NCI-H146 (cell line): Measurements from ENCODE around the gene PCOLCE2.
A peak's percentile ranks its signal among the peaks of the same experiment; 100 is the strongest.

ENCODE experiments used
- DNase-seq: peaks from one replicate; lab custom pipeline; 2025; lab: John Stamatoyannopoulos, UW

The PCOLCE2 gene, protein sequence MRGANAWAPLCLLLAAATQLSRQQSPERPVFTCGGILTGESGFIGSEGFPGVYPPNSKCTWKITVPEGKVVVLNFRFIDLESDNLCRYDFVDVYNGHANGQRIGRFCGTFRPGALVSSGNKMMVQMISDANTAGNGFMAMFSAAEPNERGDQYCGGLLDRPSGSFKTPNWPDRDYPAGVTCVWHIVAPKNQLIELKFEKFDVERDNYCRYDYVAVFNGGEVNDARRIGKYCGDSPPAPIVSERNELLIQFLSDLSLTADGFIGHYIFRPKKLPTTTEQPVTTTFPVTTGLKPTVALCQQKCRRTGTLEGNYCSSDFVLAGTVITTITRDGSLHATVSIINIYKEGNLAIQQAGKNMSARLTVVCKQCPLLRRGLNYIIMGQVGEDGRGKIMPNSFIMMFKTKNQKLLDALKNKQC

DNA sequence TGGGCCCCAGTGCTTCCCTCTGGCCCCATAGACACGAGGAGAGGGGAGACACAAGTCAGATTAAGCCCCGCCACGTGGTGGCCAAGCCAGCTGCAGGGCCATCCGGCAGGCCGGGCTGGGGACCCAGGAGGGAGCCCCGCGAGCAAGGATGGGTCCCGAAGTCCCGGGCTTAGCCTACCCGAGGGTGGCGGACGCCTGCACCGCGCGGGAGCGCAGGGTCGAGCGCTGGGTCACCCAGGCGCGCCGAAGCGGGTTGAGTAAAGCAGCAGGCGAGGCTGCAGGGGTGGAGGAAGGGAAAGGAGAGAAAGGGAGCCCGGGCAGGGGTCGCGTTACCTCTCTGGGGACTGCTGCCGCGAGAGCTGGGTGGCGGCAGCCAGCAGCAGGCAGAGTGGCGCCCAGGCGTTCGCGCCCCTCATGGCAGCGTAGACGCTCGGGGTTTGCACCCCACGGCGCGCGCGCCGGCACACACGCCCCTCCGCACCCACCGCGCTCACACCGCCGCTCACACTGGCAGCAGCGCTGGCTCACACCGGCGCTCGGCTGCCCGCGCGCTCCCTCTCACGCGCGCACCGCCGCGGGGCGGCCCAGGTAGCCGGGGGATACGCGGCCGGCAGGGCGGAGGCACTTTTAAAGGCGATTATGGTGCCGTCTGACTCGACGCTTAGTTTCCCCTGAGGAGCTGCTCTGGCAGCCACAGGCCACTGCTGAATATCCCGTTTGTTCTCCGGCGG is at the start of gene PCOLCE2:
TSS of gene PCOLCE2 (minus strand) at position 603 of the 731 bp plus-strand sequence. CDS start at position 416, 187 bp downstream.
- peak; percentile 81 for DNase-seq

DNA sequence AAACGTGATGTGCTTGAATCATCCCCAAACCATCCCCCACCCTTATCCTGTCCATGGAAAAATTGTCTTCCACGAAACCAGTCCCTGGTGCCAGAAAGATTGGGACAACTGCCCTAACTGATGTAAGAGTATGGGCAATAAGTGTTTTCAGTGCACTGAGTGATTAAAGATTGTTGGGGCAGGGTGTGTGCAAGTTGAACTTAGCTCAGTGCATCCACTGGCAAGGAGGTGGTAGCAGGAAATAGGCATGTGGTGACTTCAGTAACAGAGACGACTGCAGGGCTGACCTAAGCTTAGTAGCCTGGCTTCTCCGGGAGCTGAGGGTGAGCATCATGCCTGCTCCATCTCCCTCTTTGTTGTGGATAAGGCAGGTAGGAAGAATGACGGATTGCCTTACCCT is 47.1 kb upstream of the PCOLCE2 start:
- DNase-seq = no peak

DNA sequence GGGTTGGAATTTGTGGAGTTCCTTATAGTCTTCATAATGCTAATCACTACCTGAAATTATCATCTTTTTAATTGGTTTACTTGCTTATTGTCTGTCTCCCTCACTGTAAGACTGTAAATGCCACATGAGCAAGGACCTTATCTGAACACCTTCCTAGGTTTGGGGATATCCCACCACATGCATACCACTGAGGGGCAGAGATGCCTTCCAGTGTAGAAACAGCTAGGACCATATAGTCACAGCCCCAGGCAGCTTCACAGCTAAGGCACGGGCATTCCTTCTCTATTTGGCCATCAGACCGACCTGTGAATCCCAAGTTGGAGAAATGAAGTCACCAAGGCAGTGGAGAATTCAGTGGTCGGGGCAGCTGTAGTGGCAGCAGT is 46.0 kb upstream of the PCOLCE2 start:
- no peak for DNase-seq

DNA sequence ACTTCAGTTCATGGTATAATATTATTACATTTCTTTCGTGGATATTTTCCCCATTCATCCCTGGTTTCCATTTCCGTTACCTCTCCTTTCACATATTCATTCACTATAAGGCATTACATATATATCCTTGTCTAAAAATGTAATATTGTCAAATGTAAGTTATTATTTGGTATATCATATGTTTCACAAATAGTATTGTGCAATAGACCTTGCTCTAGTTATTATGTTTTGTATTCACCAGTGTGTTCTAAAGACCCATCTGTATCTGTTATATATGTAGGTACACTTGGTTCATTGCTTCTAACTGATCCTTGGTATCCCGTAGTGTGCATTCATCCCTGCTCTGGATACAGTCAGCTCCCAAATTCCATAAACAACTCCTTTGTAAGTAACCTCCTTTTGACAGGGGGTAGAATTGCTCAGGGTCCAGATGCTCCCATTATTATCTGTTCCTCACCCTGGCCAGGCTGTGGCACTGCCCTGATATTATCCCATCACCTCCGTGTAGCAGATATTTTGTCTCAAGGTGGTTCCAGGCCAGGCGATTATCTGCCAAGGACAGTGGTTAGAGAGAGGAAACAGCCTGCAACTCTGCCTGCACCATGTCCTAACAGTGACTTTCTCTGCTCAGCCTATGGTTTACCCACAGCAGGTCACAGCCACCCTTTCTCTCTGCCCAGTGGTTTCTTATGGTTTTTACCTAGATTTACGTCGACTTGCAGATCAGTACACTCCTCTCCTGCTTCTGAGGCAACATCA is 45.4 kb upstream of the PCOLCE2 start:
- no peak for DNase-seq

DNA sequence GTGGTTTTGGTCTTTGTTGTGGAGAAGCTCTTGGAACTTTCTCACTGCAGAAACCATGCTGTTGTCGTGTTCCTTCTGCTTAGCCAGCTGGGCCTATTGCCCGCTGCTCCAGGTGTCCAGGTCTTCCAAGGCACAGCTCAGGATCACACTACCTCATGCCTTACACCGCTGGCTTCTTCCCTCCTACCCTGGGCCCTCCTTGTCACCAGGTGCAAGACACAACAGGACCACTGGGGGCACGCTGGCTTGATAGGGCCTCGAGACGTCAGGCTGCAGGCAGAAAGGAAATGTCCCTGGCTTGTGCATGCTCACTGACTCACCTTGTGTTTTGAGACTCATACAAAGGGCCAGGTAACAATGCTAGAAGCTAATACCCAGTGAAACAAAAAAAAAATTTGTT is 42.3 kb upstream of the PCOLCE2 start:
- peak; percentile 11 for DNase-seq

DNA sequence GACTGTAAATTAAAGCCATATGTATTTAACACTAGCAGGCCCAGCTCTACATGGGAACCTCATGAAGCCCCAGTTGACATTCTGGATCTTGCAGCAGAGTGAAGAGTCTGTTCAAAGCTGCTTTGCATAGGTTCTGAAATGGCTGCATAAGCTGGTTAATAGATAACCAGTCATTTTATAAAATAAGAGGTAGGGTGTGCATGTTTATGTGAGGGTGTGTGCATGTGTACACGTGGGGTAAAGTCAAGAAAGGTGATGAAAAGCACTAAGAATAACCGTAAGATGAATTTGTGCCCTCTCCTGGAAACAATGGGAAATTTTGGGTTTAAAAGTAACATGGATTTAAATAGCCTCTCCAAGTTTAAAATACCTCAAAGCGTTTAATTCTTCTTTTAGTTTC is 41.6 kb upstream of the PCOLCE2 start:
- DNase-seq = no peak

DNA sequence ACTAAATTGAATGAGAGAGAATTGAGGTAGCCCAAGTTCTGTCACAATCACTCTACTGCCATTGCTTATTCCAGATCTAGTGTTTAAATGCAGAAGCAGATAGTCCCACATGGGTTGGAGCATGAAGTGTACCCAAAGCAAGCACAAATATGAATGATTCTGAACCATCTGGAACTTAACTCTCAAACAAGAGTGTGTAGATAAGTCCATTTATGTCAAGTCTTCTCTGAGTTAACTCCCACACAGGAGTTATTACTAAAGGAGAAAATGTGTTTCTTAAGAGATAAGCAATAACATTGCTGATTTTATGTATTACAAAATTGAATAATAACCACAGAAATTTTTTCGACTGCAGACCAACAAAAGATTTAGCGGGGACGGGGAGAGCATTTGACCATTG is 41.0 kb upstream of the PCOLCE2 start:
- DNase-seq = no peak

DNA sequence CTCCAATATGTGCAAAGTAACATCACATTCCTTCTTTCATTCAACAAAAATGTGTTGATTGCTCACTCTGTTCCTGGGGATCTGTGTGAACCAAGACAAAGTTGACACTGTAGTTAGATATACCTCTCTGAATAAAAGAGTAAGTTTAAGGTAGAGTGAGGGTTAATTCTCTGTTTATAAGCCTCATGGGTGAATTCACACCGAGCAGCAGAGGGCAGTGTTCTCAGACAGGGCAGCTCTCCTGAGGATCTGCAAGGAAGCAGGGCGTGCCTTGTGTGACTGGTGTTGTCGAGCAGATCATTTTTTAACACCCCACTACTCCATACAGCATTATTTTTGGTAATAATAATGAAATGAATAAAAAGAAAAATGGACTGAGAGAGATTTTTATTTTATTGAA is 40.2 kb upstream of the PCOLCE2 start:
- peak; percentile 78 for DNase-seq

DNA sequence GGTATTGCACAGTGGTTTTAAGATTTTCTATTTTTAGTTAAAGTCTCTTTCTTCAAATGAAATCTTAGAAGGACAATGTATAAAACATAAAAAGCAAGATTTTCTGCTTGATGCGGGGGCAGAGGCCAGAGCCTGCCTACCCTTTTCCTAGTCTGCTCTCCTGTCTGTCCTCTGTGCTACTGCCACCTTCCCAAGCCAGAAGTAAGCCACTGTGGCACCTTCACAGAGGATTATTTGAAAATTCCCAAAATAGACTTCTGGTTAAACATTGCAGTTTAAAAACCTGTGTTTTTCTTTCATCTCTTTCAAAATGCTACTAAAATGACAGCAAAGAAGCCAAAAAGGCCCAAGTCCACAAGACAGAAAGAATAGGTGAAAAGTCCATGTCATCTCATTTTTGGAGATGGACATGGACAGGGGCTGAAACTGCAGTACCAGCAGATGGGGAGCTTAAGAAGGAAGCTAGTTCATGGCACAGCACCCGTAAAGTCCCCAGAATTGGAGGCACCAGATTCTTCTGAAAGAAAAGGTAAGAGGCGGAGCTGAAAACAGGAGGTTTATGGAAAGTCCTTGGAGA is 37.6 kb upstream of the PCOLCE2 start:
- no peak for DNase-seq

DNA sequence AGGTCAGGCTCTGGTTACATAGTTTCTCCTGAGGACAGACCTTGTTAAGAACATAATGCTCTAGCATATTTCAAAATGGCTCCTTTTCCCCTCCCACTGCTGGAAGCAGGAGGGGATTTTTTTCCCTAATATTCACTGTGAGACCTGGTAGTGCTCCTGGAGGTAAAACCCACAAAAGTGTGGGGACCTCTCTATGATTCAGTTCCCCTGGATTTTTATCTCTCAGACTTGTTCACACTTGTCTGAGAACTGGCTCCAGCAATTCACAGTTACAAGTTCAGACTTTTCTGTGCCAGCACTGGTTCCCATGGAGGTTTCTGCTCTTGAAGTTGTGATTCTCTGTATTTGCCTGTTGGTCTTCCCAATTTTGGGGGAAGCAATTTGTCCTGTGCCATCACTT is 36.3 kb upstream of the PCOLCE2 start:
- DNase-seq = no peak

DNA sequence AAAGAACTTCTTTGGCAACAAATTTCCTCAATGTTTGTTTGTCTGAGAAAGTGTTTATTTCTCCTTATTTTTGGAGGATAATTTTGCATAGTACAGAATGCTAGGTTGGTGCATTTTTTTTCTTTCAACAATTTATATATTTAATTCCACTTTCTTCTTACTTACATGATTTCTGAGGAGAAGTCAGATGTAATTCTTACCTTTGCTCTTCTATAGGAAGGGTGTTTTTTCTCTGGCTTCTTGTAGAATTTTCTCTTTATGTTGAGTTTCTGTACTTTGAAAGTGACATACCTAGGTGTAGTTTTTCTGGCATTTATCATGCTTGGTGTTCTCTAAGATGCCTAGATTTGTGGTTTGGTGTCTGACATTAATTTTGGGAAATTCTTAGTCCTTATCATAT is 34.8 kb upstream of the PCOLCE2 start:
- DNase-seq = no peak

DNA sequence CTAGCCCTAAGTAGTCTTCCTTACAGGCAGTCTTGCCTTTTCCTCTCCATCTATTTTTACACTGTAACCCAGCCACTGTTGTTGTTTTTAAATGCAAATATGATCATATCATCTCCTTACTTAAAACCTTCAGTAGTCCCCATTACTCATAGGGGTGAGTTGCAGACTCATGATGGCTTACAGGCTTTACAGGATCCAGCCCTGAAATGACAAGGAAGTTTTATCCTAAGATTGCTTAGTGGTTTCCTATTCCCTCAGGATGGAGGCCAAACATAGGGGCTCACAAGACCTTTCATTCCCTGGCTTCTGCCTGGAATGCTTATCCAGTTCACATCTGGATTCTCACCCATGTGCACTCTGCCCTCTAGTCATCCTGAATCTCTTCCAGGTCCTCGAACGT is 27.7 kb upstream of the PCOLCE2 start:
- no peak for DNase-seq

DNA sequence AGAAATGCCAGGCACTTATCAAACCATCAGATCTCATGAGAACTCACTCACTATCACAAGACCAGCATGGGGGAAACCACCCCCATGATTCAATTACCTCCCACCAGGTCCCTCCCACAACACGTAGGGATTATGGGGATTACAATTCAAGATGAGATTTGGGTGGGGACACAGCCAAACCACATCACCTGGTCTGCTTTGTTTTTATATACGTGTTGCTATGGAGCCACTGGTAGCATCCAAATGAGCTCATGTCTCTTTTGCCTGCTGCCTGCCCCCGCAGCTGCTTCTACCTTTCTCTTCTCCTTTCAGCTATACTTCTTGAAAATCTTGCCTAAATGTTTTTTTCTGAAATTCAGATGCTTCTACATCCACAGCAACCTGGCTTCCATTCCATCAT is 26.8 kb upstream of the PCOLCE2 start:
- DNase-seq = no peak

DNA sequence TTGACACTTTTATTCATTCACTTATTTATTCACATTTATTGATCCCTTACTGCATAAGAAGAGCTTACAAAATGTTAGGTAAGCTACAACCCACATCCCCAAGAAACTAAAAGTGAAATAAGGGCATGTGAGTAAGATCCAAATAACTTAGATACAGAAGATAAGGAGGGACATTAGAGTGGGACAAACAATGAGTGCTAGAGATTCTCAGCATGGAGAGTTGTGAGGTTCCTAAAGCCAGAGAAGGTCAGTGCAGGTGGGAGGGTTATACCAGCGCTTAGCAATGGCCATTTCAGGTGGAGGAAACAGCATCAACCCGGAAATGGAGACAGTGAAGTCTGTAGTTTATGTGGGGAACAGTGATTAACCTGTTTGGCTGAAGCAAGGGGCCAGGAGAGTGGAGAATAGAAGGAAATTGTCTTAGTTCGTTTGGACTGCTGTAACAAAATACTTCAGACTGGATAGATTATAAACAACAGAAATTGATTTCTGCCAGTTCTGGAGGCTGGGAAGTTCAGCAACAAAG is 25.5 kb upstream of the PCOLCE2 start:
- DNase-seq = no peak

DNA sequence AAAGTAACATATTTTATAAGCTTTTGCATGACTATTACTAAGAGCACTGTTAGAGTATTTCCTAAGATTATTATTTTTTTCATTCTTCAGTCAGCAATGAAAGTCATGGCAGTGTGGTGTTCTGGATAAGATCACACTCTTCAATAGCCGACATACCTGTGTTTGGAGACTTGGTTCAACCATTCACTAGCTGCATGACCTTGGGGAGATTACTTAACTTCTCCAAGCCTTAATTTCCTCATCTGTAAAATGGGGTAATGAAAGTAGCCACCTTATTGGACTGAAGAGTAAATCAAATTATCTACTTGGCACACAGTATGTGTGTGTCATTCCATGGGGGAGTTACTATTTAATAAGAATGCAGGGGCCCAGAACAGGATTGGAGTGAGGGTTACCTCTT is 24.5 kb upstream of the PCOLCE2 start:
- DNase-seq = no peak

DNA sequence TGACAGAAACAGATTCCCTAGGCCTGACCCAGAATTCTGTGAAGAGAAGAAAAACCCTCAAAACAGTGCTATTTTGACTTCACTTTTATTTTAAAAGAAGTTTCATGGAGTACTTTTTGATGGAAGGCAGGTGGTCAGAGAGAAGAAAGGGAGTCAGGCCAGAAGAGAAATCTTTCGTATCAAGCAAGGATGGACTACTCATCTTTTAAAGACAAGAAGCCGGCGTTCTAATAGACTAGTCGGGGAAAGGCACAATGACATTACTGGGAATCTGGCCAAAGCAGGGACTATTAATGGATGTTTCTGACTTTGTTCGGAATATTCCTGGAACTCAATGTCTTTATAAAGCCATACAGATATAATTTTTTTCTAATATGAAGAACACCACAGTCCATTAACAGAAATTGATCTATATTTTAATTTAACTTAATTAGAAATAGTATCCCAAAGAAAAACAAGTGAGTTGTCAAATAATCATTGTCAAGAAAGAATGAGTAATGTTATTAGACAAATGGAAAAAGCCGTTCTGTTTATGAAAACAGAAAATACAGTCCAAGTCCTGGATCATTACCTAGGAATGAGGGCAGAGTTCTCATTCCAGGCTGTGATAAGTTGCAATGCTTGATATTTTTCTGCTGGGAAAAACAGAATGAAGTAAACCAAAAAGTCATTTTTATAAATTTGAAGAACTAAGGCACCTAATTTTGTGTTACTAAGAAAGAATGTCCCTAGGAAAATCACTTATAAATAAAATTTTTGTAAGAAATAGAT is 23.7 kb upstream of the PCOLCE2 start:
- DNase-seq = no peak

DNA sequence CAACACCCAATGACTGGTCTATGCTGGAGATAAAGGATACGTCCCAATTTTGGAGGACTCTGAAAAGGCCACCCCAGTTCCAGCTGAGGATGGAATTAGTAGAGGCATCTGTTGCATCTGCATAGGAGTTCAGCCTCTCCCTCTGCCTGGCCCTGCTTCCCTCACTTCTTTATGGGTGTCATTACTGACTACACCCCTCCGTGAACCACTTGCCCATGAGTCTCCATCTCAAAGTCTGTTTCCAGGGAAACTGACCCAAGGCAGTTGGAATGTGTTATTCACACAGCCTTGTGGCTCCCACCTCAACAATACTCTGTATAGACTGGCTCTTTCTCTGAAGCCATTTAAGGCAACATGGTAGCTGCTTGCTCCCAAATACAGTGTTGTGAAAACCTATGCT is 21.4 kb upstream of the PCOLCE2 start:
- no peak for DNase-seq

DNA sequence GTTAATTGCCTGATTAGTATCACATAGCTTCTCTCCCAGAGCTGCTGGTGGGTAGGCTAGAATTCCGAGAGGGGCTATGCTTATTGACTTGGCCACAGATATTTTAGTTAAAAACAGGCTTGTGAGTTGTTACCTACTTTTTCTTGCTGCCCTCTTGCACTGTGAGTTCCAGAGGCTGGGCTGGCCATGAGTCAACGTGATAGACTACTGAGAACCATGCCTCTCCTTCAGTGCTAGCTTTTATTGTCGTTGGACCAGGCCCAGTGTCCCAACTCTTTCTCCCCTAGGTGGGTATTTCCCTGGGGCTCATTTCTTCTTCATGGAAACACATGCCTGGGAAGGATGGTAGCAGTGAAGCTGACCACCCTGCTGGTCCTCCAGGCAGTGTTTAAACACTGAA is 20.4 kb upstream of the PCOLCE2 start:
- DNase-seq = no peak

DNA sequence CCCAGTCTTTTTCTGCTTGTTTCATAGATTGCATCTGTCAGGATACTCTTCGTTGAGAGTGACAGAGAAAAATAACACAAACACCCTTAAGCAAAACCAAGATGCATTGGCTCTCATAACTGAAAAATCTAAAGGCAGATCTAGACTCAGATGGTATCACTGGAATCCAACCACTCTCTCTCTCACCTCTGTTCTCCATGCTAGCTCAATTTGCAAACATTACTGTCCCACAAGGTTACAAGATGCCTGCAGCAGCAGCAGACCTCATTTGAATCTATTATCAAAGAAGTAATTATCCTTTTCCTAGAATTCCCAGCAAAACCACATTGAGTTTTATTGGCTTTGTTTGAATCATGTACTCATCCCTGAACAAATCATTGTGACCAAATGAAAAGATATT is 19.1 kb upstream of the PCOLCE2 start:
- no peak for DNase-seq

DNA sequence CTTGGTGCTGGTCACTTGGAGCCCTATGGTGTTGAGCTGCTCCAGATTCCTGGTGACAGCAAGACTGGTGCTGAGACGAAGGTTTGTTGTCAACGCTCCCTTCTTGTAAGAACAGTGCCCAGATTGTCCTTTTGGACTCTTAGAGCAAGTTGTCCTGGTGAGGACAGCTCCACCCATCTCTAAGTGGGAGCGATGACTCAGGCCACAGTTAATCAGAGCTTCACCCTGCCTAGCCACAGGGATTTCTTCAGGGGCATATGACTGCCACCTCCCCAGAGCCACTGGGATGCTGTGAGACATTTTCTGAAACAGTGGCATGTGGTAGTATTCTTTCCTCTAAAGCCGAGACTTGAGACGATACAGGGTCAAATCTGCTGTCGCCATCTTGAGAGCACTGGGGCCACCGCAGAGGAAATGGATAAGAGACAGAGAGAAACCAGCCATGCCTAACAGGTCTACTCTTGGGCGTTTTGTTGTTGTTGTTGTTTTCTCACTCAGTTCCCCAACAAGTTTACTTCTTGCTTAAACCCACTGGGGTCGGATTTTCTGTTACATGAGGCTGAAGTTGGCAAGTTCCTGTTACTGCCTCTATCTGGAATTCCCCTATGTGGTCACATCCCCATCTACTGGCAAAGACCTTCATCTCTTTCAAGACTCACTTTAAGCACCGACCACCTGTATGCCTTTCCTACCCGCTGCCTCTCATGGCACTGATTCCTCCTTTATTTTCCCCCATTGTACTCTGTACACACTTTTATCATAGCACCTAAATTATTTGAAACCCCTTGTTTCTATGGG is 16.0 kb upstream of the PCOLCE2 start:
- peak; percentile 65 for DNase-seq

DNA sequence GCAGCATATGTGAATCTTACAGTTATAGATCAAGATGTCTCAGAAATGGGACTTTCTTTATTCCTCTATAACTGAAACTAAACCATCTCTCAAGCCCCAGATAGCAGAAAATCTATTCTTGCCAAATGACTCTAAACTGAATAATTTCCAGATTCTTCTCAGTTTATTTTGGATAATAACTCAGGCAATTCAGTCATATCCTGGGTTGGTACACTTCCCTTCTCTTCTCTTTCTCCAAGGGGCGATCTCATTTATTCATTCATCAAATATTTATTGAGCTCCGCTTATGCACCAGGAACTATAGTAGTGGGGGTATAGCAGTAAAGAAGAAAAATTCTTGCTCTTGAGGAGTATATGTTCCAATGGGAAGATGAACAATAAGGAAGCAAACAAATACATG is 13.5 kb upstream of the PCOLCE2 start:
- DNase-seq = no peak
